Measurements from ENCODE around the gene CTAGE9. TPM values are rescaled to one million over a fixed set of nuclear protein-coding genes. Genes with fewer than 3 reads are reported as not detected.

Gene CTAGE9
- total RNA-seq, 4 donors from 2014 or later: not detected

- H3K27ac ChIP-seq (replicated peaks in 1 of 4): no peak overlapping the region
- 70% methylated on average over 3 of the region's 3 CpGs for WGBS
- no peak overlapping the region for H3K4me3 ChIP-seq
- H3K9me3 ChIP-seq: no peaks in the 10 kb centered on the region
- intact Hi-C loops (cut with DNase I): no loop called here
- H3K4me1 ChIP-seq: peaks cover 0 to 3% (median 0%) of the 10 kb centered on the region in 4 donors
- no peak for TF ChIP-seq EP300 (IDR thresholded peaks at IDR 0.05)
- TF ChIP-seq POLR2AphosphoS5 (IDR thresholded peaks at IDR 0.05): no peak
- no peak for TF ChIP-seq POLR2A (IDR thresholded peaks at IDR 0.05; ENCODE audit: low read depth)
- TF ChIP-seq CTCF (IDR thresholded peaks at IDR 0.05): no peak
- no peaks in the 10 kb centered on the region for H3K36me3 ChIP-seq
- DNase-seq (ENCODE audit: extremely low spot score): no peak
- H3K27me3 ChIP-seq: no peaks in the 10 kb centered on the region
These were observed 31.0 kb upstream of the CTAGE9 start for GRCh38 chr6:131741688-131742393.

- 79% methylated on average over 4 of the region's 4 CpGs for WGBS
These were observed 29.3 kb upstream of the CTAGE9 start for GRCh38 chr6:131740161-131740560.

GRCh38 chr6:131739136-131739535 lies 28.3 kb upstream of the CTAGE9 start:
- H3K27me3 ChIP-seq: no peaks in the 10 kb centered on the region
- DNase-seq (ENCODE audit: extremely low spot score): no peak
- intact Hi-C loops (cut with DNase I): no loop called here
- no peak for TF ChIP-seq EP300 (IDR thresholded peaks at IDR 0.05)
- H3K4me1 ChIP-seq: no peaks in the 10 kb centered on the region
- H3K27ac ChIP-seq (replicated peaks in 1 of 4): no peak overlapping the region
- no peaks in the 10 kb centered on the region for H3K9me3 ChIP-seq
- no peak overlapping the region for H3K4me3 ChIP-seq
- H3K36me3 ChIP-seq: no peaks in the 10 kb centered on the region
- 94% methylated on average over 5 of the region's 5 CpGs for WGBS

More at GRCh38 chr6:131740161-131740560, 29.3 kb upstream of the CTAGE9 start:
- H3K4me1 ChIP-seq: peaks cover 0 to 3% (median 0%) of the 10 kb centered on the region in 4 donors
- no peak overlapping the region for H3K27ac ChIP-seq (replicated peaks in 1 of 4)
- intact Hi-C loops (cut with DNase I): no loop called here
- H3K36me3 ChIP-seq: no peaks in the 10 kb centered on the region
- H3K9me3 ChIP-seq: no peaks in the 10 kb centered on the region
- H3K4me3 ChIP-seq: no peak overlapping the region
- no peak for DNase-seq (ENCODE audit: extremely low spot score)
- no peak for TF ChIP-seq POLR2A (IDR thresholded peaks at IDR 0.05; ENCODE audit: low read depth)
- no peak for TF ChIP-seq CTCF (IDR thresholded peaks at IDR 0.05)
- no peak for TF ChIP-seq EP300 (IDR thresholded peaks at IDR 0.05)
- no peaks in the 10 kb centered on the region for H3K27me3 ChIP-seq

- Histone ChIP-seq H3K36me3 (no peaks in the 10 kb centered on the region), H3K4me1 (no peaks in the 10 kb centered on the region), H3K27ac (replicated peaks in 1 of 4) (no peak overlapping the region), H3K9me3 (no peaks in the 10 kb centered on the region), H3K27me3 (no peaks in the 10 kb centered on the region), H3K4me3 (no peak overlapping the region)
- intact Hi-C loops (cut with DNase I): no loop called here
- no peak for DNase-seq (ENCODE audit: extremely low spot score)
- TF ChIP-seq CTCF (IDR thresholded peaks at IDR 0.05): no peak
- TF ChIP-seq EP300 (IDR thresholded peaks at IDR 0.05): no peak
- TF ChIP-seq POLR2AphosphoS5 (IDR thresholded peaks at IDR 0.05): no peak
- no peak for TF ChIP-seq POLR2A (IDR thresholded peaks at IDR 0.05; ENCODE audit: low read depth)
- 75% methylated on average over 1 of the region's 1 CpG for WGBS
These were observed 26.0 kb upstream of the CTAGE9 start for GRCh38 chr6:131736811-131737210.

GRCh38 chr6:131736003-131736596 lies 25.3 kb upstream of the CTAGE9 start:
- intact Hi-C loops (cut with DNase I): no loop called here
- H3K27me3 ChIP-seq: no peaks in the 10 kb centered on the region
- no peaks in the 10 kb centered on the region for H3K36me3 ChIP-seq
- H3K4me3 ChIP-seq: no peak overlapping the region
- H3K9me3 ChIP-seq: no peaks in the 10 kb centered on the region
- no peak overlapping the region for H3K27ac ChIP-seq (replicated peaks in 1 of 4)
- no peaks in the 10 kb centered on the region for H3K4me1 ChIP-seq
- 81% methylated on average over 9 of the region's 9 CpGs for WGBS
- DNase-seq (ENCODE audit: extremely low spot score): no peak
- TF ChIP-seq CTCF (IDR thresholded peaks at IDR 0.05): no peak
- TF ChIP-seq POLR2AphosphoS5 (IDR thresholded peaks at IDR 0.05): no peak
- TF ChIP-seq EP300 (IDR thresholded peaks at IDR 0.05): no peak
- no peak for TF ChIP-seq POLR2A (IDR thresholded peaks at IDR 0.05; ENCODE audit: low read depth)

All from esophagus muscularis mucosa (tissue), 4 donors.